SK-N-SH (cell line): Measurements from ENCODE around the gene TYMS.

Experiments
- CTCF ChIP-seq: fragments of 200-600 bp; sonication (generic); IDR thresholded peaks from 2 replicates; pipeline ENCODE4 v1.6.1; 2017; ENCODE audit warnings: antibody characterized with exemption, mild to moderate bottlenecking, moderate library complexity
- EP300 ChIP-seq, 2 experiments: IDR thresholded peaks; 2 replicates each; pipeline versions ENCODE4 v1.4.0 to v1.6.1; 2012; ENCODE audit warnings: borderline replicate concordance in 1 of 2, low read depth in 1 of 2, low read length in 1 of 2
- FOSL2 ChIP-seq: IDR thresholded peaks from 2 replicates; pipeline ENCODE4 v1.4.0; 2012; ENCODE audit warnings: low read depth, mild to moderate bottlenecking, moderate library complexity, borderline replicate concordance
- FOXM1 ChIP-seq: IDR thresholded peaks from 2 replicates; pipeline ENCODE4 v1.4.0; 2012; ENCODE audit warnings: low read depth, mild to moderate bottlenecking
- GATA2 ChIP-seq: sonication (generic); formaldehyde crosslinking; IDR thresholded peaks from 2 replicates; pipeline ENCODE4 v1.5.0; 2020; ENCODE audit warnings: mild to moderate bottlenecking, missing genetic modification reagents
- RAD21 ChIP-seq: IDR thresholded peaks from 2 replicates; pipeline ENCODE4 v1.6.1; 2012; ENCODE audit warnings: mild to moderate bottlenecking, low read length
- TAF1 ChIP-seq: IDR thresholded peaks from 2 replicates; pipeline ENCODE4 v1.6.1; 2012; ENCODE audit warnings: low read depth, mild to moderate bottlenecking, low read length, moderate library complexity, borderline replicate concordance

- TF ChIP-seq CTCF = no peak
- no peak for TF ChIP-seq EP300 (IDR thresholded peaks at IDR 0.05; ENCODE audit: borderline replicate concordance in 1 of 2, low read depth in 1 of 2, low read length in 1 of 2)
- TF ChIP-seq TAF1 = no peak
- TF ChIP-seq RAD21 = no peak
- no peak for TF ChIP-seq GATA2
- TF ChIP-seq FOSL2 = no peak
- TF ChIP-seq FOXM1 = no peak
Observed at GRCh38 chr18:634551-635045, 22.9 kb upstream of the TYMS start.
